Right ventricle myocardium superior (tissue), 1 donor: ENCODE results near the gene NRGN. TPM values are rescaled to one million over a fixed set of nuclear protein-coding genes. Genes with fewer than 3 reads are reported as not detected.

ENCODE experiments used
- ATAC-seq: fragments of 200-7000 bp; cut with Tn5 transposase; one replicate; pipeline ENCODE4 v1.9.1; 2020; ENCODE audit warnings: mild to moderate bottlenecking; ENCODE audit not compliant: poor library complexity
- DNase-seq: peaks from one replicate; pipeline ENCODE4 v3.0.0-alpha.2; 2020
- intact Hi-C: fragments of 100-400 bp; cut with DNase I; formaldehyde crosslinking; loops from one replicate; pipeline ENCODE4 v1.11.2; 2022
- total RNA-seq: library from RNA; stranded (reverse); fragmentation: NEBNext Ultra II Directional; extraction: Animal tissue kit (Norgen Biotek cat#: 25700); gene quantifications from one replicate; pipeline ENCODE4 v1.2.1, GENCODE V29; 2021
- donor health status: DM: no; HTN: yes; CAD: no; lungs with severe emphysema.

The NRGN gene
- total RNA-seq, 1 donor from 2014 or later: 3.6 TPM

- intact Hi-C loops: no loop called here
- DNase-seq: no peak
- no peak for ATAC-seq
Measured at GRCh38 chr11:124737638-124738305, 2.0 kb upstream of the NRGN start.

GRCh38 chr11:124738713-124739478 lies 846 bp upstream of the NRGN start:
- intact Hi-C loops: no loop called here
- ATAC-seq (no peak), DNase-seq (no peak)

DNA sequence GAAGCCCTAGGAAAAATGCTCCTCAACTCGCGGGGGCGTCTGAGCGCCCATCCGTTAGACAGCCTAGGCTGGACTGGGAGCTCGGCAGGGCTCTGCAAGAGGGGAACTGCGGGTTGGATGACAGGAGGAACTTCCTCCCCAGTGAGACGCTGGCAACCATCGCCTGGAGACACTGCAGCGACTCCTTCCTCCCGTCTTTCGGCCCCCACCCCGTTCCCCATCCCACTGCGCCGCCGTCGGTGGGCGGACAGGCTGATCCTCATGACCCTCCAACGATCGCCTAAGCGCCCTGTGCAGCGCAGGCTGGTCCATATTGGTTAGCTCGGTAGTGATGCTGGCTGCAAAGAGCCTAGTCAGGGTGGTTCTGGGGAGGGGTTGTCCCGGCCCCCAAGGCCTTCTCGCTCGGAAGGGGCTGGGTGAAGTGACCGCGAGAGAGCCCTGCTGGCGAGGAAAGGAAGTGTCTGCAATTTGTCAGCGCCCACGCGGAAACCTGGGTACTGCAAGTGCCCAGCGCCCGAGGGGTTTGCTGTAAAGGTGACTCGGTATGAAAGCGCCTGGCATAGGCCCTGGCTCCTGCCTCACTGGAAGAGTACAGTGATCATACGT lies 638 bp downstream of the NRGN start:
- ATAC-seq: peak; percentile 52
- DNase-seq: peak; percentile 61
- intact Hi-C loops: no loop called here

DNA sequence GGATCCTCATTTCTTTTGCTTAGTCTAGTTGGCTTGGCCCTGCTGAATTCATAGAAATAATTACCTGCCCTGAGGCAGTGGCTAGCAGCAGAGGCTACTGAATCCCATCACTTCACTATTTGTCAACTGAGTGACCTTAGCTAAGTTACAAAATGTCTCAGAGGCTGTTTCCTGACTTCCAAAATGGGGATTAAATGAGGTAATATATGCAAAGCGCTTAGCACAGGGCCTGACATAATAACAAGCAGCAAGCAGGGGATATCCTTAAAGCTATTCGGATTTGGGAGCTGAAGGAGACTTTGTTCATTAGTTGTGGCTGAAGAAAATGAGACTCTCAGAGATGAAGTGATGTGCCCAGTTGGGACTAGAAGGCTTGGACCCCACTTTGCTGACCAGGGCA lies 2.8 kb downstream of the NRGN start:
- ATAC-seq (no peak), DNase-seq (no peak)
- intact Hi-C loops: no loop called here

GRCh38 chr11:124743050-124743449 lies 3.3 kb downstream of the NRGN start:
- intact Hi-C loops: no loop called here
- DNase-seq: no peak
- no peak for ATAC-seq

GRCh38 chr11:124745270-124745834 lies 5.6 kb downstream of the NRGN start:
- no peak for ATAC-seq
- DNase-seq: no peak
- intact Hi-C loops: no loop called here

- DNase-seq (no peak), ATAC-seq (no peak)
- intact Hi-C loops: no loop called here
Measured at GRCh38 chr11:124745835-124746620, 6.3 kb downstream of the NRGN start.

- intact Hi-C loops: no loop called here
- ATAC-seq (peak; percentile 88), DNase-seq (peak; percentile 83)
Measured at GRCh38 chr11:124746621-124747243, 7.0 kb downstream of the NRGN start.

GRCh38 chr11:124747406-124748099 lies 7.8 kb downstream of the NRGN start:
- DNase-seq (no peak), ATAC-seq (no peak)
- intact Hi-C loops: no loop called here

GRCh38 chr11:124748100-124748418 lies 8.3 kb downstream of the NRGN start:
- ATAC-seq: no peak
- intact Hi-C loops: no loop called here
- DNase-seq: no peak

DNA sequence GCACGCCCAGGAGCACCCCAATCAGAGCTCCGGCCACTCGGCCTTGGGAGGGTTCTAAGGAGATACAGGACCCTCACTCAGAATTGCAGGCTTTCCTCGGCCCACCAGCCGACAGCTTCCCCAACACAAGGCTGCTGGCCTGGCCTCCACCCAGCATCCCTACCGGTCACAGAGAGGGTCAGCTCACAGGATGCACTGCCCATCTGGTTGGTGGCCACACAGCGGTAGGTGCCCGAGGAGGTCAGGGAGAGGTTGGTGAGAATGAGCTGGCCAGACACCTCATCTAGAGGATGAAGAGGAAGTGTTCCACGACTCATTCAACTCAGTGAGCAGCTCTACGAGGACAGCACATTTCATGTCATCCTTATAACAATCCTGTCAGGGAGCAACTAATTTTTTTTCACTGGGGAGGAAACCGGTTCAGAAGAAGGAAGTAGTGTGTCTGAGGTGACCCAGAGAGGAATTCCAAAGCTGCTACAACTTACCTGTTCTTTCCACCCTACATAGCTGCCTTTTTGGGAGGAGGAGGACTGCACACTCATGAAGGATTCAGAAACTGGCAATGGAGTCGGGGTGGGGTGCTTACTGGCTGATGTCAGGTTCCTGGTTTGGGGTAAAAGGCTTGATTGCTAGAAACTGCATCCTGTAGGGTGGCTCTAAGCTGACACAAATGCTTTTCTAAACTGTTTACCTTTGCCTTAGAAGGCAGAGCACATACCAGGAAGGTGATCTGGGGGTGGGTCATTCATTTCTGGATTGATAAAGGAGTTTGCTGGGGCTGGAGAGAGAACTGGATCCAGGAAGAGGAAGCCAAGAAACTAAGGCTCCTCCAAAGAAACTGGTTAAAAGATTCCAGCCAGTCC lies 9.0 kb downstream of the NRGN start:
- intact Hi-C loops: no loop called here
- DNase-seq (no peak), ATAC-seq (no peak)

DNA sequence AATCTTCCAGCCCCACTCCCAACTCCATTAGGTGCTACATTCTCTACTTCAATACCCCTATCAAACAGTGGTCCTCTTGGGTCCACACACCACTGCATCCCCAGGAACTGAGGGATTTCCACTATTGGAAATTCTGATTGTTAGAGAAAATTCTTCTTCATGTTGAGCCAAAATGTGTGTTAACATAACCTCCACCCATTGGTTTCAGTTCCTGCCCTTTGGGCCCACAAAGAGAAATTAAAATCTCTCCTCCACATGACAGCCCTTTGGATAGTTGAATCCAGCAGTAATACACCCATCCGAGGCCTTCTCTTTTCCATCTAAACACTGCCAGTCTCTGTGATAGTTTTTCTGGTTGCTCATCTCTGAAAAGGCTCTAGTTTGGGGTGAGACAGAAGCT lies 10.2 kb downstream of the NRGN start:
- DNase-seq (no peak), ATAC-seq (no peak)
- intact Hi-C loops: no loop called here

GRCh38 chr11:124751391-124751740 lies 11.6 kb downstream of the NRGN start:
- intact Hi-C loops: no loop called here
- ATAC-seq: no peak
- DNase-seq: no peak

DNA sequence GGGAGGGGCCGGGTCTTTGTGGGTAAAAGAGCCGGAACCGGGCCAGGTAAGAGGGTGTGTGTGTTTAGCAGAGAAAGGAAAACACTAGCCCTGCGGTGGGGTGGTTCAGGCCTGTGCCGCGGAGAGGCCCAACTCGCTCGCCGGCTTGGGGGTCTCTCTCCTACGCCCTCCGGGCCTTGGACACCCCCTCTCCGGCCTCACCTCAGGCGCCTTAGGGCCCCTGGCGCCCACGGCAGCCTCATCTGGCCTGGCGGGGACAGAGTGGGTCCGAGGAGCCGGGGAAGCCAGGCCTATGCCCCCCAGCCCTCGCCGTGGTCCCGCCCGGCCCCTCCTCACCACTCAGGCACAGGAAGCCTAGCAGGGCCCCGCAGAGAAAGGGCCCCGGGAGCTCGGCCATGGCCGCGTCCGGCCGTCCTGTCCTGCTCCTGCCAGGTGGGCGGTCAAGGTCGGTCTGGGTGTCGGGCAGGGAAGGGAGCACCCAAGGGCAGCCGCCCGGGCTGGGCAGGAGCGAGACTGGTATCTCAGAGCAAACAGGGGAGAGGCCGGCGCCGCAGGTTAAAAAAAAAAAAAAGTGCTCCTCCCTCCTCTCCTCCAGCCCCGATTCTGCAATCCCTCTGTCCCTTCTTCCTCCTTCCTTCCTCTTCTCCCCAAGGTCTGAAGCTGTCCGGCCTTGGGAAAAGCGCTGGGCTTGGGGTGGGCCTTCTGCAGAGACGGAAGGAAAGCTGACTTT lies 12.2 kb downstream of the NRGN start, which contains the start of gene VSIG2:
Gene VSIG2, minus strand, starts transcription at position 515 of the 730 bp plus-strand sequence. Its CDS starts 118 bp downstream, at position 397.
- intact Hi-C loops: no loop called here
- peak; percentile 21 for ATAC-seq
- no peak for DNase-seq

DNA sequence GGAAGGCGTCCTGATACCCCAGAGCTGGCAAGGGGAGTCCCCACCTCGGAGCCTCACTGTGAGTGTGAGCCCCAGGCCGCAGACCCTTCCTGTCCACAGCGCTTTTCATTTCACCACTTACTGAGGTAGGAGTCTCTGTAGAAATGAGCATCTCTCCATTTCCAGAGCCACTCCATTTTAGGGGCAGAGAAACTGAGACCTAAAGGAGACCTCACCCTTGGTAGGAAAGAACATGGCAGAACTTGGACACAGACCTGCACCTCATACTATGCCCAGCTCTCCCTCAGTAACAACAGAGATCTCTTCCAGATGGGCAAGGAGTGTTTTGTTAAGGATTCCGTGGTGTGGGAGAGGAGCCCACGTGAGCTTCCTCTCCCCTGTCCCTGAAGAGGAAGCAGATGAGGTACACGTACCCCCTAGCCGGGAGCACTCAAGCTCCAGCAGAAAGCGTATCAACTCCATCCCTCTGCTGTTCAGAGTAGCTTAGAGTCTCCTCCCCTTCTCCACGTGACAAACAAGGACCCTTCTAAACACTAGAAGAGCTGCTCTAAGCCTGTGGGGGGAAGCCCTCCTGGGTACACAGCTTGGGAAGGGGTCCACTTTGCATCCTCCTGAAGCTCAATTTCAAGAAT lies 12.8 kb downstream of the NRGN start:
- ATAC-seq: no peak
- intact Hi-C loops: no loop called here
- DNase-seq: no peak

- ATAC-seq: no peak
- intact Hi-C loops: no loop called here
- no peak for DNase-seq
Measured at GRCh38 chr11:124753205-124753604, 13.5 kb downstream of the NRGN start.
